HEK293T (cell line): Measurements from ENCODE around the gene IL6.

Experiments used
- CTCF ChIA-PET: fragments of 350-600 bp; formaldehyde crosslinking; extraction: SDS; loops from one replicate; lab custom pipeline; 2021; ENCODE audit warnings: antibody characterized with exemption, inconsistent platforms; lab: Yijun Ruan, JAX
- POLR2A ChIA-PET: fragments of 350-600 bp; formaldehyde crosslinking; extraction: SDS; loops from one replicate; lab custom pipeline; 2020; ENCODE audit warnings: antibody characterized with exemption, inconsistent platforms; lab: Yijun Ruan, JAX
- DNase-seq: peaks from one replicate; pipeline ENCODE4 v3.0.0; 2012; ENCODE audit warnings: mixed read lengths; ENCODE audit errors: extremely low spot score
- ARNT ChIP-seq: fragments of 450-650 bp; IDR thresholded peaks from 2 replicates; pipeline ENCODE4 v1.6.1; 2017; ENCODE audit warnings: mild to moderate bottlenecking
- BHLHE40 ChIP-seq: fragments of 450-650 bp; IDR thresholded peaks from 2 replicates; pipeline ENCODE4 v1.6.1; 2016; ENCODE audit warnings: mild to moderate bottlenecking, moderate library complexity, borderline replicate concordance
- CTBP1 ChIP-seq: fragments of 450-650 bp; IDR thresholded peaks from 2 replicates; pipeline ENCODE4 v1.6.1; 2016; ENCODE audit warnings: borderline replicate concordance
- ELF4 ChIP-seq: fragments of 450-650 bp; IDR thresholded peaks from 2 replicates; pipeline ENCODE4 v1.6.1; 2017; ENCODE audit warnings: antibody characterized with exemption
- FOXA1 ChIP-seq: fragments of 450-650 bp; IDR thresholded peaks from 2 replicates; pipeline ENCODE4 v1.6.1; 2016; ENCODE audit warnings: mild to moderate bottlenecking
- FOXK2 ChIP-seq: fragments of 450-650 bp; IDR thresholded peaks from 2 replicates; pipeline ENCODE4 v1.6.1; 2016; ENCODE audit warnings: mild to moderate bottlenecking
- FOXM1 ChIP-seq: fragments of 450-650 bp; IDR thresholded peaks from 2 replicates; pipeline ENCODE4 v1.6.1; 2017; ENCODE audit warnings: mild to moderate bottlenecking, borderline replicate concordance
- HDGF ChIP-seq: fragments of 450-650 bp; IDR thresholded peaks from 2 replicates; pipeline ENCODE4 v1.6.1; 2017; ENCODE audit warnings: antibody characterized with exemption, borderline replicate concordance
- L3MBTL2 ChIP-seq: fragments of 450-650 bp; conservative IDR thresholded peaks from 2 replicates; pipeline ENCODE4 v1.6.1; 2016; ENCODE audit warnings: mild to moderate bottlenecking
- LEF1 ChIP-seq: fragments of 450-650 bp; IDR thresholded peaks from 2 replicates; pipeline ENCODE4 v1.6.1; 2017; ENCODE audit warnings: mild to moderate bottlenecking, borderline replicate concordance
- NFRKB ChIP-seq: fragments of 450-650 bp; IDR thresholded peaks from 2 replicates; pipeline ENCODE4 v1.6.1; 2016; ENCODE audit warnings: mild to moderate bottlenecking, moderate library complexity
- PKNOX1 ChIP-seq: fragments of 450-650 bp; IDR thresholded peaks from 2 replicates; pipeline ENCODE4 v1.6.1; 2016
- SP1 ChIP-seq: fragments of 450-650 bp; IDR thresholded peaks from 2 replicates; pipeline ENCODE4 v1.6.1; 2017
- SUZ12 ChIP-seq: fragments of 450-650 bp; IDR thresholded peaks from 2 replicates; pipeline ENCODE4 v1.6.1; 2016; ENCODE audit warnings: mild to moderate bottlenecking
- TARDBP ChIP-seq: fragments of 450-650 bp; IDR thresholded peaks from 2 replicates; pipeline ENCODE4 v1.6.1; 2016
- ZNF384 ChIP-seq: fragments of 450-650 bp; IDR thresholded peaks from 2 replicates; pipeline ENCODE4 v1.6.1; 2016

IL6 gene

GRCh38 chr7:22751341-22751740, 24.3 kb downstream of the IL6 start:
- ChIA-PET POLR2A (no interaction called here), CTCF (no interaction called here)
- no peak for DNase-seq
- TF ChIP-seq FOXA1 (no peak), HDGF (no peak), ARNT (no peak), LEF1 (no peak), FOXM1 (no peak), TARDBP (no peak), FOXK2 (no peak), SUZ12 (no peak), BHLHE40 (no peak), PKNOX1 (no peak), ELF4 (no peak), L3MBTL2 (no peak), SP1 (no peak), NFRKB (no peak), ZNF384 (no peak)

- TF ChIP-seq FOXK2 (no peak), L3MBTL2 (no peak)
- ChIA-PET POLR2A (no interaction called here), CTCF (interaction anchor here (1.9 kb wide), 1 partner anchor 25 kb away, joined by 5 read pairs; no protein-coding TSS in a partner anchor)
- DNase-seq, result no peak
These were observed 30.5 kb downstream of the IL6 start for GRCh38 chr7:22757338-22757994.

- TF ChIP-seq FOXM1 (no peak), FOXA1 (no peak), SP1 (no peak), ARNT (no peak), NFRKB (no peak), ELF4 (no peak), ZNF384 (no peak), TARDBP (no peak), BHLHE40 (no peak), FOXK2 (no peak), HDGF (no peak), PKNOX1 (no peak), LEF1 (no peak), CTBP1 (no peak), L3MBTL2 (no peak), SUZ12 (no peak)
- ChIA-PET CTCF (interaction anchor here (1.1 kb wide), 1 partner anchor 24 kb away, joined by 3 read pairs; no protein-coding TSS in a partner anchor), POLR2A (no interaction called here)
- no peak for DNase-seq
These were observed 31.6 kb downstream of the IL6 start for GRCh38 chr7:22758576-22758975.

- CTCF ChIA-PET, result no interaction called here
- TF ChIP-seq BHLHE40, result no peak
- POLR2A ChIA-PET, result no interaction called here
- no peak for DNase-seq
These were observed 32.7 kb downstream of the IL6 start for GRCh38 chr7:22759721-22760120.

- no peak for TF ChIP-seq ARNT
- TF ChIP-seq CTBP1, result no peak
- ChIA-PET POLR2A (no interaction called here), CTCF (no interaction called here)
- no peak for DNase-seq
These were observed 35.9 kb downstream of the IL6 start for GRCh38 chr7:22762866-22763265.

- ChIA-PET POLR2A (no interaction called here), CTCF (no interaction called here)
These were observed 38.6 kb downstream of the IL6 start for GRCh38 chr7:22765609-22766008.

More at GRCh38 chr7:22765609-22766008, 38.6 kb downstream of the IL6 start:
- DNase-seq, result no peak
- TF ChIP-seq SUZ12 (no peak), NFRKB (no peak), HDGF (no peak), PKNOX1 (no peak), ARNT (no peak), FOXM1 (no peak), SP1 (no peak), FOXA1 (no peak)
